Anterior cingulate cortex (tissue), 58 donors: ENCODE measurements around the gene LRPAP1.

Experiments used
- DNase-seq, 58 donors: peaks; one replicate each; lab custom pipeline; 2025; lab: John Stamatoyannopoulos, UW

The LRPAP1 gene

GRCh38 chr4:3489451-3489962 is 42.7 kb downstream of the LRPAP1 start:
- DNase-seq: no peak

DNA sequence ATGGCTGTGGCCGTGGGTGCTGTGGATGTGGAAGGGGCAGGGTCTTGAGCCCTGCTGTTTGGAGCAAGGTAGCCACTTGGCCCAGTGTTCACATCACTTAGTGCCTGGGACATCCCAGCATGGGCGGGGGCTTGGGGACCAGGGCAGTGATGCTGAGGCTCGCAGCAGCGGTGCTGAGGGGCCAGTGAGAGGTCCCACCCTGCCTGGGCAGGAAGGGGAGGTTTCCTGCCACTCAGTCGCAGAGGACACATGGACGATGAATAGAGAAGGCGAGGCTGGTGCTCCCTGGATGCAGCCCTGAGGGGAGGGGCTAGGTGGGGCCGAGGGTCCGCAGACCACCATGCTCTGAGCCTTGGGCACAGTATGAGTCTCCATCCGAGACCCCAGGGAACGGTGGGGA is 43.4 kb downstream of the LRPAP1 start:
- no peak for DNase-seq

- peak in 14 of 58 donors; percentile 10 to 50 (median 32) for DNase-seq
Observed at GRCh38 chr4:3487861-3488260, 44.4 kb downstream of the LRPAP1 start.

DNA sequence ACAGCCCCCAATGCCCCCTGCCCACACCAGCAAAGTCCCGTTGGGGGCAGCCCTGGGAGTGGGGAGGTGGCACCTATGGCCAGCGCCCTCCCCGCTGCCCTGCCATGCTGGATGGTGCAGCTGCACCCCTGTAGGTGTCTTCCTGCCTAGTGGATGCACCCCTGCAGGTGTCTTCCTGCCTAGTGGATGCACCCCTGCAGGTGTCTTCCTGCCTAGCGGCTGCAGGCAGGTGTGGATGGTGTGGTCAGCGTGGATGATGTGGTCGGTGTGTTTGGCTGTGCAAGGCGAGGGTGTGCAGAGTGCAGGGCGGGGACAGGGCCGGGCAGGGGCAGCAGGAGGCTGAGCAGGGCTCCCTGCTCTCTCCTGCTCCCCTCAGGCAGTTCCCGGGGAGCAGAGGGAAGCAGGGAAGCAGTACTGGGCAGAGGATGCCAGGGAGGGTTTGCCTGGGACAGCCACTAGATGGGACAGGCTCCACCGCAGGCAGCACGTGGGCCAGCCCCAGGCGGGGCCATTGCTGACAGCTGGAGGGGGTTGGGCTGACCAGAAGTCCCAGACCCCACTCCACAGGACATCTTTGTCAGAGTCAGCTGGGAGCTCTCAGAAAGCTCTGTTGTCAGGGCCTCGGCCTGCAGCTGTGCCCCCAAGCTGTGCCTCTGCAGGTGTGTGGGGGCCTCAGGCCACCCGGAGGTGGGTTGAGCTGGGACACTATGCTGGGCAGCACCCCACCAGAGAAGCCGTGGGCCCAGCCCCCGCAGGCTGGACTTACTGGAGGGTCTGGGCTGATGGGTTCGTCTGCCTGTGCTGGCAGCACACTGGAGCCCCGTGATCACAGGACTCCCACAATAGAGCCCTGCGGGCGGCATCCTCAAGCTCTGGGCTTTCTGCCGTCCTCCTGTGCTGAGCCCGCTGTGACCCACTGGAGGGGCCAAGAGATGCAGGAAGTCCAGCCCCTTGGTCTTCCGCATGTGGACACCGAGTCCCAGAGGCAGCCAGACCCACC is 45.4 kb downstream of the LRPAP1 start:
- DNase-seq: peak in 29 of 58 donors; percentile 18 to 73 (median 47)

- DNase-seq: no peak
Observed at GRCh38 chr4:3485886-3486540, 46.2 kb downstream of the LRPAP1 start.

DNA sequence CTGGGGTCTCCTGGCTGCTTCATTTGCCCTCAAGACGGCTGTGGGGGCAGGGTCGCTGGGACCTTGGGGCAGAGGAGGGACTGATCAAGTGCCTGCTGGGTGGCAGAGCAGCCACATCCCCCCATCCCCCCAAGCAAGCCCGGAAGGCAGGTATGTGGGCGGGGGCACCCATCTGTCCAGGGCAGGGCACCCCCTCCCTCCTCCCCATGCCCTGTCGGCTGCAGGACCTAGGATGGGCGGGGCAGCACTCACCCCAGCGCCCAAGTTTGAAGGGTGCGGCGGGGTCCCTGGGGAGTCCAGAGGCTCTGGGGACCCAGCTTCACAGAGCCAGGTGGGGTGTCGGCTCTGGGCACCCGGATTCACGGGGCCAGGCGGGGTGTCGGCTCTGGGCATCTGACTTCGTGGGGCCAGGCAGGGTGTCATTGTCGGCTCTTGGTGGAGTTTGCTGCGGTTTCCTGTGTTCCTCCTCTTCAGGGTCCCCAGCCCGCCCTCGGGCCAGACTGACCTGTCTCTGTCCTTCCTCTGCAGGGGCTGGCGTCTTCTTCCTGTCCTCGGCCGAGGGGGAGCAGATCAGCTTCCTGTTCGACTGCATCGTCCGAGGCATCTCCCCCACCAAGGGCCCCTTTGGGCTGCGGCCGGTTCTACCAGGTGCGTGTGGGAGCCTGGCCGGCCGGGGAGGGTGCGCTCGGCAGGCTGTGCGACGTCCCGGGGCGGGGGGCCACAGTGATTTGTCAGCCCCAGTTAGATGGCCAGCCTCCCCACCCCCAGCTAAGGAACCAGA is 47.0 kb downstream of the LRPAP1 start:
- no peak for DNase-seq

- peak in 9 of 58 donors; percentile 10 to 56 (median 23) for DNase-seq
Observed at GRCh38 chr4:3484057-3484973, 47.9 kb downstream of the LRPAP1 start.

DNA sequence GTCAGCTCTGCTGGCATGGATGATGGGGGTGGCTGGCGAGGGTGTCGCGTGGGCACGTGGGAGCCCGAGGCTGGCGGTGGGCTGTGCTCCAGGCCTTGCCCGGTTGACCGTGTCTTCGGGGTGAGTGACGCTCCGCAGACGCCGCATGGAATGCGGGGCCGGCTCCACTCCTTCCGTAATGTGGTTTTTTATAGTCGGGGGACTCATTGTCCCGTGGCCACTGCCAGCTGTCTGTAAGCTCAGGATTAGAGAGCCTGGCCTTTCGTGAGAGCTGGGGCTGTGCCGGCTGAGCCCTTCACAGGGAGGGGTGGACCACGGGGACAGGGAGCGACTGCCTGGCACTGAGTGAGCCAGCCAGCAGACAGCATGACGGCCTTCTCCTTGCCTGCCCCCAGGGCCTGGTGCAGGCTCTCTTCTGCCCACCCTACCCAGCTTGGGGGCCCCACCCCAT is 48.7 kb downstream of the LRPAP1 start:
- peak in 13 of 58 donors; percentile 12 to 60 (median 29) for DNase-seq

DNA sequence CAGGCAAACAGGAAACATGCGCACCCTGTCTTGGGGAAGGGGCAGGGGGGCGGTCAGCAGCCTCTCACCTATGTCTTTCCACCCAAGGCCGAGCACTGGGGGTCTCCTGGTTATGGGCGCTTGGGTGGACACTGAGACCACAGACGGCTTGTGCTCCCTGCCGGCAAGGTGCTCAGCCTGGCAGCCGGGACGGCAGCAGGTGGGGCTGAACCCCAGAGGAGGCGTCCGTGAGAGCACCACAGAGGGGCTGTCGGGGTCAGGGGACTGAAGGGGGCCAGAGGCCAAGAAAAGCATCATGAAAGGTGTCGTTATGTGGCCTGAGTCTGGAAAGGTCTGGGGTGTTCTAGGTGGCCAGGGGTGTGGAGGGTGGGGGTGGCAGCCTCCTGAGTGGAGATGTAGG is 49.5 kb downstream of the LRPAP1 start:
- DNase-seq: no peak

DNA sequence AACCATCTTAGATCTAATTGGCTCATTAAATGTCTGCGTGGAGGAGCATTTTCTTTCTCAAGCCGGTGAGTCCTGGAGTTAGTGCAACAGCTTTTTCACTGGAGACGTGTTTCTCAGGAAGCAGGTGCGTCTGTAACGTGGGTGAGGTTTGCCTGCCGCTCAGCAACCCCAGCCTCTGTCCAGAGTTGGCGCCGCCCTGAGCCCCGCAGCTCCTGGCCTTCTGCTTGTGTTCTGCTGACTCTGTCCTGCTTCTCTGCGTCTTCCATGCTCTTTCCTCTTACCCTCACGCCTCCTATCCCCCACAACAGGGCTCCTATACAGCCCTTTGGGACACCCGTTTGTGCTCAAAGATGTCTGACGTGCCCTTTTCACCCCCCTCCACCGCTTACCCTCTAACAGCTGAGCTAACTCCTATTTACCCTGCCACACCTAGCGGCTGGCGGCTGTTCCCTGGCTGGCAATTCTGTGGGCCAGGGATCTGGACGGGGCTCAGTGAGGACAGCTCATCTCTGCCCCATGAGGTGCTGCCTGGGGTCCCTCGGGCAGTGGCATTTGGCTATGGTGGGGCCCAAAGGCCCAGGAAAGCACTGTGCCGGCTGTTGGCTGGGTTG is 50.3 kb downstream of the LRPAP1 start:
- DNase-seq: no peak

DNA sequence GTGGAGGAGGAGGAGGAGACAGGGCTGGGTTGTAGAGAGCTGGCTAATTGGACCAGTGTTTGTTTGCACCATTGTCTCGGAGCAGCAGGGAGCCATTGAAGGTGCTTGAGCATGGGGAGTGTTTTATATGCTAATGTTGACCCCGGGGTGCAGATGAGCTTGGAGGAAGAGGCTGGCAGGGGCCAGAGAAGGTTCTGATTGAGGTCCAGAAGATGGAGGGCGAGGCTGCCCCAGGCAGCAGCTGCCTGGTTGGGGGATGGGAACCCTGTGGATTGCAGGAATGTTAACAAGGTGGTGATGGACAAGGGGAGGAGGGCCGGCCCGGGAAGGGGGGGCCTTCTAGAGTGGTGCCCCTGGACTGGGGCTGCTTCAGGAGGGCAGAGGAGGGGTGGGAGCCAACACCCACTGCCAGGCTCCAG is 51.1 kb downstream of the LRPAP1 start:
- no peak for DNase-seq

- DNase-seq: peak in 53 of 58 donors; percentile 11 to 84 (median 49)
Observed at GRCh38 chr4:3480528-3481112, 51.6 kb downstream of the LRPAP1 start.

- DNase-seq: no peak
Observed at GRCh38 chr4:3479358-3480101, 52.7 kb downstream of the LRPAP1 start.

DNA sequence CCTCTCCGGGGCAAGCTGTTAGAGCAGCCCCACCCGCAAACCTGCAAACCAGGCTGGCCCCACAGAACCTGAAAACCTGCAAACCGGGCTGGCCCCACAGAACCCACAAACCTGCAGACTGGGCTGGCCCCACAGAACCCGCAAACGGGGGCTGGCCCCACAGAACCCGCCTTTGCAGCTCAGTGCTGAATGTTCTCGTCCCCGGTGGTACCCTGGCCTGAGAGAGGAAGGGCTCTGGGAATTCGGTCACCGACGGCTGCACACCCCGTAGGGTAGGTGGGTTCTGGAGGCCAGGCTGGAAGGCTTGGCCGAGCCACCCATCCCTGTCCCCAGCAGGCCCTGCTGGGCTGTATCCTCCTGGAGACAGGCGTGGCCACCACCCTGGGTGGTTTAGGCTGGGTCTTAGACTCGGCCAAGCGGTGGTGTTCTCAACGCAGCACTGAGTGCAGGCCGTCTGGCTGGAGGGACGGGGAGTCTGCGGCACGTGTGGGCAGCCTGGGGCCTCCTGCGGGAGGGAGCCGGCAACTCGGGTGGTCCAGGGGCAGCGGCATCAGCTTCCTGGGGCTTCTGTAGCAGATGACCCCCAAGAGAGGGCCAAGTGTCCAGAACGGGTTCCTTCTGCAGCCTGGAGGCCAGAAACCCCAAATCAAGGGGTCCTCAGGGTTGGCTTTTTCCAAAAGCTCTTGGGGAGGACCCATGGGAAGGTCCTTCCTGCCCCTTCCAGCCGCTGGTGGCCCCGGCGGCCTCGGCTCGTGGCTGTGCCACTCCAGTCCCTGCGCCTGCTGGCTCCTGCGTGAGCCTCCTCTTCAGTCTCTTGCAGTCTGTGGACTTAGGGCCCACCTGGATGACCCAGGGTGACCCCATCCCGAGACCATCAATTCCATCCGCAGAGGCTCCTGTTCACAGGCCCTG is 53.5 kb downstream of the LRPAP1 start:
- no peak for DNase-seq

DNA sequence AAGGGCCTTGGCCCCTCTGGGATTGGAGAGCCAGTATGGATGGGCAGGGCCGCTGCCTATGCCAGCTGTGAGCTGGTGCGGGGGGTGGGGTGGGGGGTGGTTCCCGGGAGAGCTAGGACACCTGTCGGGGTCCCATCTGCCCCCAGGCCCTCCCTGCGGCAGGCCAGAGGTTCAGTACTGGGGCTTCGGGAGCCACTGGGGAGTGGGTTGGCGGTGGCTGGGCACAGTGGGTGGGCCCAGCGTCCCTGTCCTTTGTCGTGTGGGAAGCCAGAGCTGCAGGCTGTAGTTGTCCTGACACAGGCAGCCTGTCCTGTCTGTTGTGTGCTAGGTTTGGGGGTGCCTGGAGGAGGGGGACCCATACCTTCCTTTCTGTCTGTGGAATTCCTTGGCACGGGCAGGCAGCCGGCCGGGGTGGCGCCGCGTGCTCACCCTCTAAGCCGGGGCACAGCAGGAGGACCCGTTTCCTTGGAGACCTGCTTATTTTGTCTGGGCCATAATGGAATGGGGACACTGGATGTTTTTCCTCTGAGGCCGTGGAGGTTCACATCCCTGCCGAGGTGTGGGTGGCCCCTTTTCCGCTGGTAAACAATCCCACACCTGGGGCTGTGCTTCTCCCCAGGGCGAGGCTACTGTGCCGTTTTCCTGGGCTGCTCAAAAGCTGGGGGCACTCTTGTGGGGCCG is 54.3 kb downstream of the LRPAP1 start:
- no peak for DNase-seq
